Common myeloid progenitor, CD34-positive (primary cell): ENCODE data around the gene AK1.
A peak's percentile ranks its signal among the peaks of the same experiment; 100 is the strongest.

ENCODE experiments used
- CTCF ChIA-PET: fragments of 350-600 bp; sonication (Branson Sonifier 250); formaldehyde crosslinking; loops from one replicate; lab custom pipeline; 2021; ENCODE audit warnings: antibody characterized with exemption; lab: Charles Lee
- POLR2A ChIA-PET: fragments of 350-600 bp; sonication (Branson Sonifier 250); formaldehyde crosslinking; loops from one replicate; lab custom pipeline; 2021; ENCODE audit warnings: antibody characterized with exemption; lab: Charles Lee
- DNase-seq, 3 donors: peaks; one replicate each; pipeline versions ENCODE4 v3.0.0 to v3.0.0-alpha.2; 2013
- H3K27ac ChIP-seq, 2 experiments: 1 replicate in 1 of 2; 2 replicates in 1 of 2; pipeline ENCODE4 v1.7.0; 2013; ENCODE audit warnings: inconsistent platforms in 2 of 2, low read length in 2 of 2, mild to moderate bottlenecking in 2 of 2, low read depth in 1 of 2, moderate library complexity in 1 of 2; ENCODE audit not compliant: severe bottlenecking in 2 of 2, insufficient read depth in 1 of 2, poor library complexity in 1 of 2
- H3K27me3 ChIP-seq, 5 experiments: replicated peaks in 2 of 5; 1 replicate in 3 of 5; 2 replicates in 2 of 5; pipeline versions ENCODE4 v1.6.1 to v1.7.0; 2013; ENCODE audit warnings: low read length in 4 of 5, mild to moderate bottlenecking in 2 of 5, moderate library complexity in 2 of 5, inconsistent platforms in 1 of 5; ENCODE audit not compliant: insufficient read depth in 5 of 5, control insufficient read depth in 4 of 5
- H3K36me3 ChIP-seq, 4 experiments: 1 replicate in 2 of 4; 2 replicates in 2 of 4; pipeline versions ENCODE4 v1.6.1 to v1.7.0; 2013; ENCODE audit warnings: low read length in 3 of 4, control low read depth in 1 of 4, mild to moderate bottlenecking in 1 of 4; ENCODE audit not compliant: control insufficient read depth in 4 of 4, insufficient read depth in 4 of 4
- H3K4me1 ChIP-seq, 4 experiments: 1 replicate in 3 of 4; 2 replicates in 1 of 4; pipeline versions ENCODE4 v1.6.1 to v1.7.1; 2013; ENCODE audit warnings: low read length in 3 of 4, mild to moderate bottlenecking in 3 of 4, control low read depth in 1 of 4, inconsistent platforms in 1 of 4, moderate library complexity in 1 of 4; ENCODE audit not compliant: control insufficient read depth in 4 of 4, insufficient read depth in 4 of 4; ENCODE audit errors: control extremely low read depth in 1 of 4
- H3K4me3 ChIP-seq, 7 experiments: 1 replicate in 4 of 7; 2 replicates in 3 of 7; pipeline versions ENCODE4 v1.5.1 to v1.7.0; 2013; ENCODE audit warnings: mild to moderate bottlenecking in 7 of 7, low read length in 6 of 7, moderate library complexity in 6 of 7, inconsistent platforms in 2 of 7, low read depth in 2 of 7, control low read depth in 1 of 7; ENCODE audit not compliant: insufficient read depth in 4 of 7, control insufficient read depth in 1 of 7; ENCODE audit errors: extremely low read depth in 1 of 7
- H3K9me3 ChIP-seq, 5 experiments: 1 replicate in 4 of 5; 2 replicates in 1 of 5; pipeline versions ENCODE4 v1.6.1 to v1.7.1; 2013; ENCODE audit warnings: low read length in 4 of 5, mild to moderate bottlenecking in 2 of 5, inconsistent platforms in 1 of 5, low read depth in 1 of 5, moderate library complexity in 1 of 5; ENCODE audit not compliant: control insufficient read depth in 4 of 5, insufficient read depth in 2 of 5; ENCODE audit errors: control extremely low read depth in 1 of 5
- WGBS: methylation state at CpG from one replicate; pipeline ENCODE4 v1.1.5; 2013; ENCODE audit not compliant: insufficient coverage; 5-methylcytosine and 5-hydroxymethylcytosine counted together

AK1 gene

GRCh38 chr9:127896395-127897192 is 19.1 kb upstream of the AK1 start:
- H3K9me3 ChIP-seq: peaks cover 0 to 33% (median 23%) of the 10 kb centered on the region in 5 experiments
- peak overlapping the region in 1 of 7 experiments; percentile 34 for H3K4me3 ChIP-seq
- CTCF ChIA-PET: interaction anchor here (0.7 to 1.4 kb wide), 7 partner anchors 9 to 27 kb away, joined by 3 to 5 read pairs (median 4); partner anchors contain the start of gene ST6GALNAC4
- no peaks in the 10 kb centered on the region for H3K27me3 ChIP-seq
- H3K36me3 ChIP-seq: peaks cover 25 to 51% (median 45%) of the 10 kb centered on the region in 4 experiments
- no peak for DNase-seq
- POLR2A ChIA-PET: interaction anchor here (1.0 to 3.1 kb wide), 2 partner anchors 14 to 20 kb away, joined by 5 to 15 read pairs; partner anchors contain the start of gene ST6GALNAC4
- H3K27ac ChIP-seq: no peak overlapping the region
- 93% methylated on average over 14 of the region's 16 CpGs for WGBS
- peaks cover 0 to 32% (median 24%) of the 10 kb centered on the region in 4 experiments for H3K4me1 ChIP-seq

DNA sequence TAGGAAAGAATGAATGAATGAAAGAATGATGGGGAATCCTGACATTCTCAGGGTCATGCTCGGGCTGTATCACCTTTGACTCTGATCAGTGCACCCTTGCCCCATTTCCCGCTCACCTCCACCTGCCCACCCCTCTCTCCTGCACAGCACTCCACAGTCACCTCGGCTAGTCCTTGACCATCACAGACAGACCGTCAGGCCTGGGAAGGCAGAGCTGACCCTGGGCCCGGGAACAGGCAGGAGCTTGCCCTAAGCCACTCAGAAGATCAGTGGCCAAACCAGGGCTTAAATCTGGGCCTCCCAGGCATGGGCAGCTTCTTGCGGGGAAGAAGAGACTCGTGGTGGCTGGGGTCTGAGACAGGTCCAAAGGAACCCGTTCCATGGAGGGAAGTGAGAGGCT is 18.3 kb upstream of the AK1 start:
- no peak overlapping the region for H3K27ac ChIP-seq
- ChIA-PET POLR2A (no interaction called here), CTCF (no interaction called here)
- H3K36me3 ChIP-seq: peaks cover 29 to 57% (median 47%) of the 10 kb centered on the region in 4 experiments
- no peak overlapping the region for H3K4me3 ChIP-seq
- 97% methylated on average over 8 of the region's 8 CpGs for WGBS
- H3K27me3 ChIP-seq: no peaks in the 10 kb centered on the region
- no peak for DNase-seq
- H3K9me3 ChIP-seq: peaks cover 0 to 33% (median 23%) of the 10 kb centered on the region in 5 experiments
- H3K4me1 ChIP-seq: peaks cover 0 to 32% (median 24%) of the 10 kb centered on the region in 4 experiments

GRCh38 chr9:127893392-127893791 is 15.9 kb upstream of the AK1 start:
- Histone ChIP-seq H3K36me3 (peaks cover 29 to 71% (median 52%) of the 10 kb centered on the region in 4 experiments), H3K4me3 (no peak overlapping the region), H3K27me3 (no peaks in the 10 kb centered on the region), H3K27ac (no peak overlapping the region), H3K4me1 (peaks cover 0 to 17% (median 11%) of the 10 kb centered on the region in 4 experiments), H3K9me3 (peaks cover 0 to 33% (median 23%) of the 10 kb centered on the region in 5 experiments)
- CTCF ChIA-PET: interaction anchor here (1.2 kb wide), 1 partner anchor 24 kb away, joined by 5 read pairs; the partner anchor contains the start of gene ST6GALNAC4
- WGBS: 95% methylated on average over 4 of the region's 4 CpGs
- no peak for DNase-seq
- POLR2A ChIA-PET: no interaction called here

DNA sequence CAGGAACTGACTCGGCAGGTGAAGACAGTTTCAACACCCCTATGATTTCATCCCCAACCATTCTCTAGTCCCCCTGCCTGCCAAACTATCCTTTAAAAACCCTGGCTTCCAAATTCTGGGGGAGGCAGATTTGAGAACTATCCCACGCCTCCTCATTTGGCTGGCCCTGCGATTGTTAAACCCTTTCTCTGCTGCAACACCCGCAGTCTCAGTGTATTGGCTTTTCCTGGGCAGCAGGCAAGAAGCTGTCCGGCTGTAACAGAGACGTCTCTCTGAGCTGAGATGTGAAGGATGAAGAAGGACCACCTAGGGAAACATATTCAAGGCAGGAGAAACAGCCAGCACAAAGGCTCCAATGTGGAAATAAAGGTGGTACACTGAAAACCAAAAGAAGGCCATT is 15.4 kb upstream of the AK1 start:
- ChIA-PET POLR2A (no interaction called here), CTCF (interaction anchor here (1.2 kb wide), 1 partner anchor 24 kb away, joined by 5 read pairs; the partner anchor contains the start of gene ST6GALNAC4)
- Histone ChIP-seq H3K27me3 (no peaks in the 10 kb centered on the region), H3K4me1 (peaks cover 0 to 14% (median 8%) of the 10 kb centered on the region in 4 experiments), H3K4me3 (no peak overlapping the region), H3K27ac (no peak overlapping the region), H3K9me3 (peaks cover 0 to 33% (median 23%) of the 10 kb centered on the region in 5 experiments), H3K36me3 (peaks cover 29 to 73% (median 52%) of the 10 kb centered on the region in 4 experiments)
- 100% methylated on average over 6 of the region's 6 CpGs for WGBS
- DNase-seq: no peak

DNA sequence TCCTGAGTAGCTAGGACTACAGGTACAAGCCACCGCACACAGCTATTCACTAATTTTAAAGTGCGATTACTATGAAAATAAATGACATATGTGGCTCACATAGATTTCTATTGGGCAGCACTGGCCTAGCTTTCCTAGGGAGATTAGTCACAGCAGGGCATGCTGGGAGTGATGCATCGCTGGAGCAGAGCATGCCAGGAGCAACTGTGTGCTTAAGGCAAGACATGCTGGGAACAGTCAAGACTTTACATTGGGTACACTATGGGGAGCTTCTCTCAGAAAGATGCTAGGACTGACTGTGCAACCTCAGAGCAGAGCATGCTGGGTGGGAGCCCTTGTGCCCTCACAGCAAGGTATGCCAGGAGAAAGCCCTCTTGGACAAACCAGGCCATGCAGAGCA is 12.6 kb upstream of the AK1 start:
- Histone ChIP-seq H3K9me3 (peaks cover 0 to 27% (median 20%) of the 10 kb centered on the region in 5 experiments), H3K4me1 (peaks cover 4 to 15% (median 11%) of the 10 kb centered on the region in 4 experiments), H3K36me3 (peaks cover 24 to 73% (median 53%) of the 10 kb centered on the region in 4 experiments), H3K4me3 (no peak overlapping the region), H3K27me3 (no peaks in the 10 kb centered on the region), H3K27ac (no peak overlapping the region)
- no peak for DNase-seq
- 92% methylated on average over 2 of the region's 3 CpGs for WGBS
- ChIA-PET POLR2A (no interaction called here), CTCF (interaction anchor here (1.0 to 1.7 kb wide), 7 partner anchors 8 to 29 kb away, joined by 3 to 8 read pairs (median 4); no protein-coding TSS in a partner anchor)

DNA sequence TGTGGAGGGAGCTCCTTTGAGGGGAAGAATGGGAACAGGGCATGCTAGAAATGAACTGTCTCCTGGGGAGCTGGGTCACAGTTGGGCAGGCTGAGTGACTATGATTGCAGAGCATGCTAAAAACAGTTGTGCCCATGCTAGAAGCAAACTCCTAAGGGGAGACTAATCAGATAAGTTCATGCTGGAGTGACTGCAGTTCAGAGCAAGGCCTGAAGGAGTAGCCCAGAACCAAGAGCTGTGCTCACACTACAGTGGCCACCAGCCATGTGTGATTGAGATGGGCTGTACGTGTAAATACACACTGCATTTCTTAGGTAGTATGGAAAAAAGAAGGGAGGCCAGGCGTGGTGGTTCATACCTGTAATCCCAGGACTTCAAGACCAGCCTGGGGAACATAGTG is 10.3 kb upstream of the AK1 start:
- ChIA-PET POLR2A (no interaction called here), CTCF (interaction anchor here (0.9 to 1.6 kb wide), 4 partner anchors 9 to 153 kb away, joined by 3 to 6 read pairs (median 4); partner anchors contain the start of gene TOR2A)
- Histone ChIP-seq H3K4me3 (no peak overlapping the region), H3K27me3 (no peaks in the 10 kb centered on the region), H3K27ac (no peak overlapping the region), H3K36me3 (peaks cover 10 to 57% (median 31%) of the 10 kb centered on the region in 4 experiments), H3K4me1 (peaks cover 4 to 38% (median 33%) of the 10 kb centered on the region in 4 experiments), H3K9me3 (peaks cover 0 to 4% (median 1%) of the 10 kb centered on the region in 5 experiments)
- WGBS: 100% methylated on average over 2 of the region's 2 CpGs
- DNase-seq: peak in 2 of 3 donors; percentile 54 to 61
